PC-3 (cell line): Measurements from ENCODE around the gene KDM3A. TPM values are rescaled to one million over a fixed set of nuclear protein-coding genes. Genes with fewer than 3 reads are reported as not detected.

Experiments used
- ATAC-seq: fragments of 200-7000 bp; cut with Tn5 transposase; 2 replicates; pipeline ENCODE4 v1.9.1; 2020; ENCODE audit warnings: mild to moderate bottlenecking, moderate library complexity
- BruUV-seq: library from RNA; stranded (reverse); fragments of 400-500 nt; replicated peaks from 2 replicates; lab custom pipeline; 2021; lab: Mats Ljungman, UMichigan
- CTCF ChIA-PET: fragments of 300-600 bp; sonication (Branson Sonifier 250); formaldehyde crosslinking; loops from one replicate; lab custom pipeline; 2022; ENCODE audit warnings: antibody characterized with exemption; lab: Charles Lee
- POLR2A ChIA-PET: fragments of 300-600 bp; sonication (Branson Sonifier 250); formaldehyde crosslinking; loops from one replicate; lab custom pipeline; 2022; ENCODE audit warnings: antibody characterized with exemption; ENCODE audit not compliant: unreplicated experiment; lab: Charles Lee
- DNase-seq: peaks from one replicate; pipeline ENCODE4 v3.0.0-alpha.2; 2015
- H2AFZ ChIP-seq: fragments of 300-600 bp; sonication (generic); 2 replicates; pipeline ENCODE4 v1.6.0; 2016; ENCODE audit warnings: antibody characterized with exemption, low read length
- H3F3A ChIP-seq: fragments of 300-600 bp; sonication (generic); one replicate; pipeline ENCODE4 v1.6.0; 2017; ENCODE audit warnings: antibody characterized with exemption, low read length, control low read depth, mild to moderate bottlenecking; ENCODE audit not compliant: unreplicated experiment
- H3K27ac ChIP-seq: fragments of 300-600 bp; sonication (generic); 2 replicates; pipeline ENCODE4 v1.5.1; 2016; ENCODE audit warnings: mild to moderate bottlenecking, low read length
- H3K27me3 ChIP-seq: fragments of 300-600 bp; sonication (generic); 2 replicates; pipeline ENCODE4 v1.6.1; 2016; ENCODE audit warnings: low read length, mixed read lengths
- H3K36me3 ChIP-seq: fragments of 300-600 bp; sonication (generic); 2 replicates; pipeline ENCODE4 v1.6.1; 2016; ENCODE audit warnings: low read depth, mixed run types, low read length, mixed read lengths
- H3K4me1 ChIP-seq: fragments of 300-600 bp; sonication (generic); 2 replicates; pipeline ENCODE4 v1.5.1; 2016; ENCODE audit warnings: low read length; ENCODE audit not compliant: insufficient read depth
- H3K4me2 ChIP-seq: fragments of 300-600 bp; sonication (generic); 2 replicates; pipeline ENCODE4 v1.6.0; 2016; ENCODE audit warnings: low read length
- H3K4me3 ChIP-seq: fragments of 300-600 bp; sonication (generic); 2 replicates; pipeline ENCODE4 v1.5.1; 2016; ENCODE audit warnings: mild to moderate bottlenecking, low read length, mixed read lengths
- H3K79me2 ChIP-seq: fragments of 300-600 bp; sonication (generic); 2 replicates; pipeline ENCODE4 v1.6.1; 2017; ENCODE audit warnings: low read length, mixed read lengths
- H3K9ac ChIP-seq: fragments of 300-600 bp; sonication (generic); 2 replicates; pipeline ENCODE4 v1.6.0; 2016; ENCODE audit warnings: mild to moderate bottlenecking, low read length
- H3K9me2 ChIP-seq: fragments of 300-600 bp; sonication (generic); replicated peaks from 2 replicates; pipeline ENCODE4 v1.6.1; 2016; ENCODE audit warnings: mixed run types, low read length, mixed read lengths
- H3K9me3 ChIP-seq: fragments of 300-600 bp; sonication (generic); 2 replicates; pipeline ENCODE4 v1.6.1; 2016; ENCODE audit warnings: low read length, mixed read lengths
- H4K20me1 ChIP-seq: fragments of 300-600 bp; sonication (generic); 2 replicates; pipeline ENCODE4 v1.6.1; 2016; ENCODE audit warnings: low read length, mixed read lengths
- CTCF ChIP-seq: fragments of 300-600 bp; sonication (generic); conservative IDR thresholded peaks from 2 replicates; pipeline ENCODE4 v1.5.1; 2017; ENCODE audit warnings: antibody characterized with exemption, low read depth, mild to moderate bottlenecking, low read length
- EZH2 ChIP-seq: fragments of 300-600 bp; sonication (generic); IDR thresholded peaks from one replicate; pipeline ENCODE4 v1.6.1; 2017; ENCODE audit warnings: antibody characterized with exemption, mild to moderate bottlenecking, low read length; ENCODE audit not compliant: unreplicated experiment
- EZH2phosphoT487 ChIP-seq: fragments of 300-600 bp; sonication (generic); IDR thresholded peaks from 2 replicates; pipeline ENCODE4 v1.6.1; 2018; ENCODE audit warnings: mild to moderate bottlenecking, antibody characterized with exemption, low read length, borderline replicate concordance
- intact Hi-C: fragments of 100-400 bp; cut with micrococcal nuclease; formaldehyde crosslinking; loops from 2 replicates; pipeline ENCODE4 v1.9.0; 2023
- total RNA-seq: library from RNA; depleted of rRNA; stranded (reverse); fragments of >200 nt; gene quantifications from 2 replicates; pipeline ENCODE4 v1.2.3, GENCODE V29; 2014

Gene KDM3A
- total RNA-seq, 1 experiment from 2014 or later: 32.2 TPM

DNA sequence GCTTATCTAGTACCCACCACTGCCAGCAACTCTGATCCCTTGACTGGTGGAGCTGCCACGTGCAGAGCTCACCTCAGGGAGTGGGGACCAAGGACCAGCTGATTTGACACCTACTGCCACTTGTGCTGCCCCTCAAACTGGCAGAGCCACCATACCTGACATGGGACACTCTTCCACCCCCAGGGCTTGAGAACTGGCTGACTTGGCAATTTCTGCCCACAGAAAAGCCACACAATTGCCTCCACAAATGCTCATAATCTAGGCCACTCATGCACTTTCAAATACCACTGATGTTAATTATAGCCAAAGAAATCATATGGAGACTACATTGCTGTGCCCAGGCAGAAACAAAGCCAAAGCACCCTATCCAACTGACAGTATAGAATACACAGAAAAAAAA, 11.8 kb upstream of the KDM3A start:
- H3K36me3 ChIP-seq: no peaks in the 10 kb centered on the region
- DNase-seq: no peak
- no peaks in the 10 kb centered on the region for H4K20me1 ChIP-seq
- no peak overlapping the region for H3K27ac ChIP-seq
- H3K4me1 ChIP-seq: no peaks in the 10 kb centered on the region
- CTCF ChIA-PET: no interaction called here
- no peak overlapping the region for H2AFZ ChIP-seq
- no peaks in the 10 kb centered on the region for H3F3A ChIP-seq
- H3K9me2 ChIP-seq: no peaks in the 10 kb centered on the region
- no peaks in the 10 kb centered on the region for H3K79me2 ChIP-seq
- no TSS peak for BruUV-seq
- H3K27me3 ChIP-seq: peaks cover 19% of the 10 kb centered on the region
- intact Hi-C loops: no loop called here
- TF ChIP-seq EZH2phosphoT487: no peak
- no peak for TF ChIP-seq CTCF
- TF ChIP-seq EZH2: no peak
- no peak overlapping the region for H3K9ac ChIP-seq
- ATAC-seq: no peak
- POLR2A ChIA-PET: no interaction called here
- H3K9me3 ChIP-seq: no peaks in the 10 kb centered on the region
- H3K4me2 ChIP-seq: no peak overlapping the region
- H3K4me3 ChIP-seq: no peak overlapping the region

DNA sequence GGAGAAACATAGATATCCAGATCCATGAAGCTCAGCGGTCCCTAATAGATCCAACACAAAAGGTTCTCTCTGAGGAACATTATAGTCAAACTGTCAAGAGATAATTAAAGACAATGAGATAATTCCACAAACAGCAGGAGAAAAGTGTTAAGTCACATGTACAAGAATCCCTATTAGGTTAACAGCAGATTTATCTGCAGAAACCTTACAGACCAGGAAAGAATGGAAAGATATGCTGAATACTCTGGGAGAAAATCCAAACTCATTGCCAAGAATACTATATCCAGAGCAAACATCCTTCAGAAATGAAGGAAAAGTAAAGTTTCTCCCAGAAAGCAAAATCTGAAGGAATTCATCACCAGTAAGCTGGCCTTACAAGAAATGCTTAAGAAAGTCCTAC, 10.8 kb upstream of the KDM3A start:
- no peak overlapping the region for H2AFZ ChIP-seq
- H3K9me2 ChIP-seq: no peaks in the 10 kb centered on the region
- no peak overlapping the region for H3K4me3 ChIP-seq
- no peaks in the 10 kb centered on the region for H3K4me1 ChIP-seq
- DNase-seq (no peak), ATAC-seq (no peak)
- TF ChIP-seq CTCF (no peak), EZH2phosphoT487 (no peak), EZH2 (no peak)
- H3K79me2 ChIP-seq: no peaks in the 10 kb centered on the region
- no peak overlapping the region for H3K4me2 ChIP-seq
- no peaks in the 10 kb centered on the region for H3K9me3 ChIP-seq
- no peaks in the 10 kb centered on the region for H3F3A ChIP-seq
- no peaks in the 10 kb centered on the region for H4K20me1 ChIP-seq
- ChIA-PET POLR2A (no interaction called here), CTCF (no interaction called here)
- intact Hi-C loops: no loop called here
- peaks cover 14% of the 10 kb centered on the region for H3K27me3 ChIP-seq
- BruUV-seq: no TSS peak
- no peaks in the 10 kb centered on the region for H3K36me3 ChIP-seq
- H3K27ac ChIP-seq: no peak overlapping the region
- H3K9ac ChIP-seq: no peak overlapping the region

DNA sequence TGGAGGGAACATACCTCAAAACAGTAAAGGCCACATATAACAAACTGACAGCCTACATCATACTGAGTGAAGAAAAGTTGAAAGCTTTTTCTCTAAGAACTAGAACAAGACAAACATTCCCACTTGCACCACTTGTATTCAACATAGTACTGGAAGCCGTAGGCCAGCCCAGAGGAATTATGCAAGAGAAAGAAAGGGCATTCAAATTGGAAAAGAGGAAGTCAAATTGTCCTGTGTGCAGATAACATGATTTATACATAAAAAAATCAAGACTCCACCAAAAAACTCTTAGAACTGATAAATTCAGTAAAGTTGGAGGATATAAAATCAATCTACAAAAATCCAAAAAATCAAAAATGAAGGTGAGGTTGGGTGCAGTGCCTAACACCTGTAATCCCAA, 8.0 kb upstream of the KDM3A start:
- no peaks in the 10 kb centered on the region for H3K36me3 ChIP-seq
- BruUV-seq: no TSS peak
- H3K27ac ChIP-seq: no peak overlapping the region
- CTCF ChIA-PET: no interaction called here
- no peak overlapping the region for H3K4me2 ChIP-seq
- no peak overlapping the region for H3K4me3 ChIP-seq
- H3K79me2 ChIP-seq: no peaks in the 10 kb centered on the region
- no peaks in the 10 kb centered on the region for H3K27me3 ChIP-seq
- no peaks in the 10 kb centered on the region for H3F3A ChIP-seq
- H4K20me1 ChIP-seq: no peaks in the 10 kb centered on the region
- no peak overlapping the region for H2AFZ ChIP-seq
- intact Hi-C loops: no loop called here
- no peak for DNase-seq
- no peaks in the 10 kb centered on the region for H3K9me2 ChIP-seq
- POLR2A ChIA-PET: no interaction called here
- no peak for ATAC-seq
- TF ChIP-seq EZH2phosphoT487 (no peak), EZH2 (no peak), CTCF (no peak)
- H3K4me1 ChIP-seq: no peaks in the 10 kb centered on the region
- no peak overlapping the region for H3K9ac ChIP-seq
- H3K9me3 ChIP-seq: 0 out of 2 replicates have a peak, but pooled peaks cover 7% of the 10 kb centered on the region
